Memory B cell (primary cell): ENCODE data around the gene NAA25.
"Not testable (repeated sequence)": the region's sequence is repeated elsewhere in the genome, so short reads cannot be mapped to it uniquely, and the experiment has no call there.

ENCODE experiments used
- ATAC-seq: fragments of 150-1000 bp; cut with Tn5 transposase; 2 replicates; pipeline ENCODE4 v1.10.0; 2021; ENCODE audit warnings: low read depth, mild to moderate bottlenecking, moderate library complexity
- DNase-seq, 2 donors: peaks; one replicate each; pipeline ENCODE4 v3.0.0; 2022; ENCODE audit warnings: low spot score in 2 of 2
- H3K27ac Mint-ChIP-seq: one replicate; pipeline ENCODE4 v1.8.0; 2022; ENCODE audit warnings: mild to moderate bottlenecking, moderate library complexity, mixed read lengths
- H3K27me3 Mint-ChIP-seq: one replicate; pipeline ENCODE4 v1.8.0; 2022; ENCODE audit warnings: mixed read lengths
- H3K36me3 Mint-ChIP-seq: one replicate; pipeline ENCODE4 v1.8.0; 2022; ENCODE audit warnings: mild to moderate bottlenecking, mixed read lengths
- H3K4me1 Mint-ChIP-seq: one replicate; pipeline ENCODE4 v1.8.0; 2022; ENCODE audit warnings: mixed read lengths
- H3K4me3 Mint-ChIP-seq: one replicate; pipeline ENCODE4 v1.8.0; 2022; ENCODE audit warnings: mild to moderate bottlenecking, moderate library complexity, mixed read lengths
- H3K9me3 Mint-ChIP-seq: one replicate; pipeline ENCODE4 v1.8.0; 2022; ENCODE audit warnings: mixed read lengths

NAA25 gene

DNA sequence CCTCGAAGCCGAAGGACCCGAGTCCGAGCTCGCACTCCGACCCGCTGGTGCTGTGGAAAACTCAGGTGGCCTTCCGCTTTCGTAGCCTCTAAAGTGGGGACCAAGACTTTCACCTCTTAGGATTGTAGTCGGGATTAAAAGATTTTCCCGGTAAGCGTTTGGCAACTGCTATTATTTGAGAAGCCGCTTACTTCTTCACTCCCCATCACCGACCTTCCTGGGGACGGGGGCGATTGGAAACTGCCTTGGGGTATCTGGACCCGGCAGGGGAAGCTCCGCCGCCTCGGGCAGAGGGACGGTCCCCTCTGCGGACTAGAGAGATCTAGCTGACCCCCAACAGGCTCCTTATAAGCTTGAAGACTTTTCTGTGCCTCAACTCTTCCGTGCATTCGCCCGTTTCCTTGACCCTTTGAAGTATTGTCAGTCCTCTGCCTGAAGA lies 17.4 kb upstream of the NAA25 start:
- Mint-ChIP-seq H3K9me3 (no peaks in the 10 kb centered on the region), H3K4me3 (peak overlapping the region; percentile 78), H3K27ac (peak overlapping the region; percentile 90), H3K36me3 (no peaks in the 10 kb centered on the region), H3K27me3 (peaks cover 2% of the 10 kb centered on the region), H3K4me1 (peaks cover 15% of the 10 kb centered on the region)
- DNase-seq (peak in 1 of 2 donors; percentile 16), ATAC-seq (no peak)

DNA sequence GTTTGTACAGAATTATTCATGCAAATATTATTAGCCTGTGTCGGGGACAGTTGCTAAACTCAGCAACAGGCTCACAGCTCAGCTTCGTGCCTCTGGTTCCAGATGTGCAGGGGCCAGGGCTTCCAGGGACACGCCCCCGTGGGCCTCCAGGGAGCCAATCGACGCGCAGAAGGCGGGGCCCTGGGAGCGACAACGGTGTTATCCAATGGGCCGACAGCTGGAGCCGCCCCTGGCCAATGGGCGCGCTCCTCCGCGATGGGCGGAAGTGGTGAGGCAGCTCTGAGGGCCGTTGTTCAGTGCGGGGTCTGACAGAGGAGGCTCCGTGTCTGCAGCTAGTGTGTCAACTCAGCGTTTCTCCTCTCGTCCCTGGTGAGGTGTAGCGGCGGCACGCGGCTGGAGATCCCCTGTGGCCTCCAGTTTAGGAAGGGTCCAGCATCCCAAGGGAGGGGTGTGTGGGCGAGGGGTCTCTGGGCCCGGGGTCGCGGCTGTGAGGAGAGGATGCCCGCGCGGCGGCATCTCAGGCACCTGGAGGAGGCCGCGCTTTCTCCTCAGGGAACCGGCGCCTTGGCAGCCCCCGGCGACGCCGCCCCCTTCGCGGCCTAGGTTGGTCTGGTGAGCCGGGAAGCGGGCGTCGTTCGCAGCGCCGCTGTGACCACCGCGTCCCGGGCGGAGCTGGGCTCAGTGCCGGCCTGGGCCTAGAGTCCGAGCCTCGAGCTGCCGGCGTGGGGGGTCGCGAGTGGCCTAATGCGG lies 16.8 kb upstream of the NAA25 start, which contains the start of gene TRAFD1:
Gene TRAFD1, plus strand, starts transcription at position 311 of the 750 bp plus-strand sequence. CDS start 4,963 bp downstream, outside the sequence.
- DNase-seq, result peak; percentile 97 to 98
- Mint-ChIP-seq H3K9me3 (no peaks in the 10 kb centered on the region), H3K27me3 (peaks cover 2% of the 10 kb centered on the region), H3K27ac (peak within 1 kb of the TSS; percentile 90), H3K4me1 (peaks cover 12% of the 10 kb centered on the region), H3K36me3 (no peaks in the 10 kb centered on the region), H3K4me3 (peak within 1 kb of the TSS; percentile 78)
- peak; percentile 97 for ATAC-seq

DNA sequence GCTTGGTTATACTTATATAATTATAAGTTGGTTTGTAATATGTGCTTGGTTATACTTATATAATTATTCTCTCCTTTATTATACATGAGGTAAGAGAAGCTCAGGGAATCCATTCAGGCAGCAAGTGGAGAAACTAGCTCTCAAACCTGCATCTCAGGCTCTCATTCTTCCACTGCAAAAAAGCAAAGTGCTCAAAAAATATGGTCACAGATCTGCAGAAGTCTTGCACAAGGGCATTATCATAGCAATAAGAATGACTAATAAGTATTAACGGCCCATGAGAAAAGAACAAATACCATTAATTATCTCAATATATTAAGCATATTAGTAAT lies 16.3 kb upstream of the NAA25 start:
- DNase-seq, result no peak
- Mint-ChIP-seq H3K4me1 (peaks cover 12% of the 10 kb centered on the region), H3K4me3 (no peak overlapping the region), H3K9me3 (no peaks in the 10 kb centered on the region), H3K27ac (peak overlapping the region; percentile 90), H3K36me3 (no peaks in the 10 kb centered on the region), H3K27me3 (peaks cover 2% of the 10 kb centered on the region)
- ATAC-seq, result no peak

DNA sequence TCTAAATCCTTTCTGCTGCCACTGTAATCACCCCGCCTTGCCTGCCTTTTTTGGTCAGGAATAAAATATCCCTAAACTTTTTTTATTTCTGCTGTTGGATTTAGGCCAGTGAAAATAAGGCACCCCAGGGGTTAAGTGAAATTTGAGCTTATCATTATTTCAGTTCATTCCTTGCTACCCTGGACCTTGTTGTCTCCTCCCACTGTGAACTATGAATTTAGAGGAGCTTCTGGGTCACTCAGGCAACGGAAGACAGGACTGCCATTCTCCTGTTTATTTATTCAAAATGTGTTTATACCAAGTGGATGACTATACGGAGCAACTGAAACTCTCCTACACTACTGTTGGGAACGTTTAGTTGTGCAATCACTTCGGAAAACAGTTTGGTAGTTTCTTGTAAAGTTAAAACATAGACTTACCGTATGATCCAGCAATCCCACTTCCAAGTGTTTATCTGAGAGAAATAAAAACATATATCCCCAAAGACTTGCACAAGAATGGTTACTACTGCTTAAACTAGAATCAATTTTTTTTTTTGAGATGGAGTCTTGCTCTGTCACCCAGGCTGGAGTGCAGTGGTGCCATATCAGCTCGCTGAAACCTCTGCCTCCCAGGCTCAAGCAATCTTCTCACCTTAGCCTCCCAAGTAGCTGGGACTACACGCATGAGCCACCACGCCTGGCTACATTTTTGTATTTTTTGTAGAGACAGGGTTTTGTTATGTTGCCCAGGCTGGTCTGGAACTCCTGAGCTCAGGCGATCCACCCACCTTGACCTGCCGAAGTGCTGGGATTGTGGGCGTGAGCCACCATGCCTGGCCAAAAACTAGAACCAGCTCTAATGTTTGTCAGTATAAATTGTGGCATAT lies 14.5 kb upstream of the NAA25 start:
- peaks cover 7% of the 10 kb centered on the region for H3K4me1 Mint-ChIP-seq
- no peak for DNase-seq
- no peak overlapping the region for H3K4me3 Mint-ChIP-seq
- no peak overlapping the region for H3K27ac Mint-ChIP-seq
- ATAC-seq, result no peak
- H3K27me3 Mint-ChIP-seq, result peaks cover 3% of the 10 kb centered on the region
- H3K9me3 Mint-ChIP-seq, result no peaks in the 10 kb centered on the region
- H3K36me3 Mint-ChIP-seq, result no peaks in the 10 kb centered on the region

DNA sequence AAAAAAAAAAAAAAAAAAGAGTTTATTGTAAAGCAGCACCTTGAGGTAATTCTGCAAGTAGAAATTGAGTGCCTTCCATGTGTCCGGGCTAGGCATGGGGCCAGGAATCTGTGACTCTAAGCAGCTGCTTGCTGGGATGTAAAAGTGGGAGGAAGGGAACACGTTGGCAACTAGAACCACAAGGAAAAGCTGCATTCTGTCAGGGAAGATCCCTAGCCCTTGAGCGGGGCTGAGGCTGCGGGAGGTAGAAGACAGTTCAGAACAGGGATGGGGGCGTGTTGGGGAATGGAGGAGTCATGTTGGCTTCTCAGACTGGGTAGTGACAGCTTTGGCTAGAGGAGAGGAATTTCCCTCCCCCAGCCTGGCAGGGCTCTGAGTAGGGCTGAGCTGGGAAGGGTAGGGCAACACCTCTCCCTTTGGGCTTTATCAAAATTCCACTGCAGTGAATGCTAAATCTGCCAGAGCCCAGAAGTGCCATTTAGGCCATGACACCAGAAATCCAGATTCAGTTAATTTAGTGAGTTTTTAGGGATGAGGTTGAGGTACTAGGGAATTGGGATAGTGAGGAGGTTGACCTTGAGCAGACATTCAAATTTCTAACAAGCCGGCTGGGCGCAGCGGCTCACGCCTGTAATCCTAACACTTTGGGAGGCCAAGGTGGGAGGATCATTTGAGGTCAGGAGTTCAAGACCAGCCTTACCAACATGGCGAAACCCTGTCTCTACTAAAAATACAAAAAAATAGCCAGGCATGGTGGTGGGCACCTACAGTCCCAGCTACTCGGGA lies 13.4 kb upstream of the NAA25 start:
- Mint-ChIP-seq H3K4me1 (peaks cover 7% of the 10 kb centered on the region), H3K27me3 (peaks cover 3% of the 10 kb centered on the region), H3K27ac (no peak overlapping the region), H3K36me3 (no peaks in the 10 kb centered on the region), H3K4me3 (no peak overlapping the region), H3K9me3 (no peaks in the 10 kb centered on the region)
- ATAC-seq (no peak), DNase-seq (no peak)

DNA sequence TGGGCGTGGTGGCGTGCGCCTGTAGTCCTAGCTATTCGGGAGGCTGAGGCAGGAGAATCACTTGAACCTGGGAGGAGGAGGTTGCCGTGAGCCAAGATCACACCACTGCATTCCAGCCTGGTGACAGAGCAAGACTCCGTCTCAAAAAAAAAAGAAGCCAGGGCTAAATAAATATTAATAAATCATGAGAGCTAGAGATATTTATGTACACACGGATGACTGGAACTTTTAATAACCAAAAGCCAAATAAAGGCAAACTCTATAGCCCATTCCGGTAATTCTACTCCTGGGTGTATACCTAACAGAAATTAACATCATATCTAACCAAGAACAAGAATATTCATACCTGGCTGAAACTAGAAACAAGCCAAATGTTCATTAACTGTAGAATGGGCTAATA lies 9.1 kb upstream of the NAA25 start:
- ATAC-seq (no peak), DNase-seq (no peak)
- no peaks in the 10 kb centered on the region for H3K36me3 Mint-ChIP-seq
- H3K27me3 Mint-ChIP-seq, result peaks cover 3% of the 10 kb centered on the region
- H3K4me3 Mint-ChIP-seq, result no peak overlapping the region
- no peak overlapping the region for H3K27ac Mint-ChIP-seq
- H3K9me3 Mint-ChIP-seq, result no peaks in the 10 kb centered on the region
- peaks cover 6% of the 10 kb centered on the region for H3K4me1 Mint-ChIP-seq

DNA sequence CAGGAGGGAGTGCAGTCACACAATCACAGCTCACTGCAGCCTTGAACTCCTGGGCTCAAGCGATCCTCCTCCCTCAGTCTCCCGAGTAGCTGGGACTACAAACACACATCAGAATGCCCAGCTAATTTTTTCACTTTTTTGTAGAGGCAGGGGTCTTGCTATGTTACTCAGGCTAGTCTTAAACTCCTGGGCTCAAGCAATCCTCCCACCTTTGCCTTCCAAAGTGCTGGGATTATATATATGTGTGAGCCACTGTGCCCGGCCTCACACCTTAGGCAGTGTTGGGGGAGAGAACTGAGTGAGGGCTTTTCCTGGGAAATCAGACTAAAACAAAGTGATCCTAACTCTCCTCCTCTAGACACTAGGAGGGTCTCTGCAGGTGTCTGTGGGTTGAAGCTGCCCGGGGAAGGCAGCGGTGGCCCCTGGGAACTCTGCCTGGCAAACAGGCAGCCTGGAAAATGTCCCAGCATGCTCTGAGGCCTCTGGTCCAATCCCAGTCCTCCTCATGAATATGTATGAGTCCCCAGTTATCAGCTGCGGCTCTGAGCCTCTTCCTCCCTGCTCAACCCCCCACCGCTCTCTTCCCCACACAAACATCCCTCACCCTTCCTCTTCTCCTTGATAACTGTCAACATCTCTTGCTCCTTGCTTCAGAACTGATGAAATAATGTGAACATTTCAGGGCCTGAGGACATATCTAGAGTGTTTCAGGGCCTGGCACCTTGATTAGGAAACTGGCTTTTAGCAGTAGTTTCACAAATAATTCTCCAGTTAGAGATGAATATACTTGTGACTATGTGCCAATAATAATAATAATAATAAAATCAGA lies 7.9 kb upstream of the NAA25 start:
- DNase-seq (no peak), ATAC-seq (no peak)
- Mint-ChIP-seq H3K36me3 (no peaks in the 10 kb centered on the region), H3K27ac (no peak overlapping the region), H3K4me1 (peaks cover 6% of the 10 kb centered on the region), H3K27me3 (peaks cover 2% of the 10 kb centered on the region), H3K4me3 (no peak overlapping the region), H3K9me3 (no peaks in the 10 kb centered on the region)

DNA sequence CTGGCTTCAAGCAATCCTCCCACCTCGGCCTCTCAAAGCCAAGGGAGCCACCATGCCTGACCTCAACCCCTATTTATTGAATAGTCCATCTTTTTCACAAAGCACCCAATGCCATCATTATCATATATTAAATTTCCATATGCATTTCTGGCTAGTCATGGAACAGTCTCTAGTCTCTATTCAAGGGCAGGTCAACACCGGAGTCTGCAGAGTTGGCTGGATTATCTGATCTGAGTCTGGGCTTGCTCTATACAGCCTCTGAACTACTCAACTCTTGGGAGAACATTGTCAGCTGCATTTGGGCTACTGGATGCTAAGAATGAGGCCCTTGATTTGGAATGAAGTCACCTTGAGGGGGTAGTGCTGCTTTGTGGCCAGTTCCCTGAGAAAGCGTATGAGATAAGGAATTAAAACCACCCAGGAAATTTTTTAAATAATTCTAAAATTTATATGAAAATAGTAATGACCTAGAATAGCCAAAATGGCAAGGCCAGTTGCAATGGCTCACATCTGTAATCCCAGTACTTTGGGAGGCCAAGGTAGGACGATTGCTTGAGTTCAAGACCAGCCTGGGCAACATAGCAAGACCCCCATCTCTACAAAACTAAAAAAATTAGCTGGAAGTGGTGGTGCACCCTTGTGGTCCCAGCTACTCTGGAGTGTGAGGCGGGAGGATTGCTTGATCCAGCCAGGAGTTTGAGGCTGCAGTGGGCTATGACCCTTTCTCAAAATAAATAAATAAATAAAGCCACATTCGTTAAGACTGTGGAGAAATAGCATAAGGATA lies 6.9 kb upstream of the NAA25 start:
- Mint-ChIP-seq H3K4me1 (peaks cover 6% of the 10 kb centered on the region), H3K36me3 (no peaks in the 10 kb centered on the region), H3K27me3 (peaks cover 2% of the 10 kb centered on the region), H3K9me3 (no peaks in the 10 kb centered on the region), H3K27ac (no peak overlapping the region), H3K4me3 (no peak overlapping the region)
- DNase-seq (no peak), ATAC-seq (no peak)

DNA sequence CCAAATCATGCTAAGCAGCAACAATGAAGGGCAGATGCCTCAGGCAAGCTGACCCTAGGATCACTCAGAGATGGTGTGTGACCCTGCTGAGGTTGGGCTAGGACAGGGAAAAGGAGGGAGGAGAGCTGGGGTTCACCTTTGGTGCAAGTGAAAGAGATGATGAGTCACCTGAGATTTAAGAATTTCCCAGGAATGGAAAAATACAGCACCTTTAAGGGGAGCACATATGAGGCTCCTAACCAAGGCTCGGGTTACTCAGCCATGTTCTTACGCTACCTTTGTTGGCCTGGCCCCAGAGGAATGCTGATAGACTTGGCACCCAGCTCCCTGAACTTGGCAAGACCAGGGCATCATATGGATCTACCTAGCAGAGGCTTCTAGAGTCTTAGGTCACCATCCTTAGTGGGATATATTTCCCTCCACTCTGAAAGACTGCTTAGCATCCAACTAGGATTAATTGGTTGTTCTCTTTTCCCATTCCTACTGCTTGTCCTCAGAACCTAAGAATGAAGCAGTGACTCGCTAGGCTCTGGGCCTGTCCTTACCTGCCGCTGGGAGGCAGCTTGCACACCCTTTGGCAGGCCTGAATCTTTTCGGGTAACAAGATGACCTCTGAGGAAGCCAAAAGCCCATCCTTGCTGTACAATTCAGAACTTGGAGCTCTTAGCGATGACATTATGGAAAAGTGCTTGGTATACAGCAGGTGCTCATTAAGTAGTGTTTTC lies 4.0 kb upstream of the NAA25 start:
- Mint-ChIP-seq H3K9me3 (no peaks in the 10 kb centered on the region), H3K4me3 (no peak overlapping the region), H3K27ac (no peak overlapping the region), H3K36me3 (no peaks in the 10 kb centered on the region), H3K27me3 (no peaks in the 10 kb centered on the region), H3K4me1 (peaks cover 12% of the 10 kb centered on the region)
- no peak for DNase-seq
- ATAC-seq, result no peak

DNA sequence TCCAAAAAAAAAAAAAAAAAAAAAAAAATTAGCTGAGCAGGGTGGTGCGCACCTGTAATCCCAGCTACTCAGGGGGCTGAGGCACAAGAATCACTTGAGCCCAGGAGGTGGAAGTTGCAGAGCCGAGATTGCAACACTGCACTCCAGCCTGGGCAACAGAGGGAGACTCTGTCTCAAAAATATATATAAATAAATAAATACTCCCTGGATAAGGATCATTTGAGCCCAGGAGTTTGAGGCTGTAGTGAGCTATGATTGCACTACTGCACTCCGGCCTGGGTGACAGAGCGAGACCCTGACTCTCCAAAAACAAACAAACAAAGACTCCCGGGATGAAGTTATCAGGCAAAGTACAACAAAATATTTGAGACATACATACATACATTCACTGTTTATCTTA lies 3.3 kb upstream of the NAA25 start:
- no peak for DNase-seq
- peaks cover 13% of the 10 kb centered on the region for H3K4me1 Mint-ChIP-seq
- no peaks in the 10 kb centered on the region for H3K9me3 Mint-ChIP-seq
- ATAC-seq, result no peak
- no peaks in the 10 kb centered on the region for H3K27me3 Mint-ChIP-seq
- H3K4me3 Mint-ChIP-seq, result no peak overlapping the region
- H3K27ac Mint-ChIP-seq, result no peak overlapping the region
- no peaks in the 10 kb centered on the region for H3K36me3 Mint-ChIP-seq

DNA sequence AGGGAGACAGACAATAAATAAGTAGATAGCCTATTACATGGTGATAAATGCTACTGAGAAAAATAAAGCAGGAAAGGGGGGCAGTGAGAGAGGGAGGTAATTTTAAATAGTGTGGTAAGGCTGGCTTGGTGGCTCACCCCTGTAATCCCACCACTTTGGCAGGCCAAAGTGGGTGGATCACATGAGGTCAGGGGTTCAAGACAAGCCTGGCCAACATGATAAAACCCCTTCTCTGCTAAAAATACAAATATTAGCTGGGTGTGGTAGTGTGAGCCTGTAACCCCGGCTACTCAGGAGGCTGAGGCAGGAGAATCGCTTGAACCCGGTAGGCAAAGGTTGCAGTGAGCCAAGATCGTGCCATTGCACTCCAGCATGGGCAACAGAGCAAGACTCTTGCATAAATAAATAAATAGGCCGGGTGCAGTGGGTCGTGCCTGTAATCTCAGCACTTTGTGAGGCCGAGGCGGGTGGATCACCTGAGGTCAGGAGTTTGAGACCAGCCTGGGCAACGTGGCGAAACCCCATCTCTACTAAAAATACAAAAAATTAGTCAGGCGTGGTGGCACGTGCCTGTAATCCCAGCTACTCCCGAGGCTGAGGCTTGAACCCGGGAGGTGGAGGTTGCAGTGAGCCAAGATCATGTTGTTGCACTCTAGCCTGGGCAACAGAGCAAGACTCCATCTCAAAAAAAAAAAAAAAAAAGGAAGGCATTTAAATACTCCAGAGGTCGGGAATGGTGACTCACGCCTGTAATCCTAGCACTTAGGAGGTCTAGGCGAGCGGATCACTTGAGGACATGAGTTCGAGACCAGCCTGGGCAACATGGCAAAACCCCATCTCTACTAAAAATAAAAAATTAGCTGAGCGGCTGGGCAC lies 2.4 kb upstream of the NAA25 start:
- H3K27me3 Mint-ChIP-seq, DNase-seq, H3K9me3 Mint-ChIP-seq, H3K36me3 Mint-ChIP-seq, H3K27ac Mint-ChIP-seq, H3K4me3 Mint-ChIP-seq, ATAC-seq: not testable (repeated sequence)
- peaks cover 14% of the 10 kb centered on the region for H3K4me1 Mint-ChIP-seq
